Activated CD4-positive, CD25-positive, alpha-beta regulatory T cell (primary cell): ENCODE data around the gene PRR35.

ENCODE experiments used
- DNase-seq, 4 experiments: peaks; one replicate each; lab custom pipeline; 2025; lab: John Stamatoyannopoulos, UW

Gene PRR35

GRCh38 chr16:564690-565418 lies 4.7 kb downstream of the PRR35 start:
- no peak for DNase-seq

GRCh38 chr16:565419-566330 lies 5.5 kb downstream of the PRR35 start:
- DNase-seq: no peak

- peak in 2 of 4 experiments; percentile 28 for DNase-seq
Measured at GRCh38 chr16:566475-567372, 6.5 kb downstream of the PRR35 start, which contains the start of gene NHLRC4. NHLRC4 (plus strand) TSS chr16:567005; CDS start chr16:568048, 1,043 bp downstream.

GRCh38 chr16:567373-568256 lies 7.4 kb downstream of the PRR35 start:
- DNase-seq: no peak

GRCh38 chr16:568401-569258 lies 8.4 kb downstream of the PRR35 start:
- DNase-seq: no peak

GRCh38 chr16:569445-570254 lies 9.5 kb downstream of the PRR35 start, which contains the start of gene PIGQ:
PIGQ (plus strand) TSS chr16:569968; CDS start chr16:574075, 4,107 bp downstream.
- peak; percentile 33 to 51 (median 48) for DNase-seq

GRCh38 chr16:572865-573650 lies 12.9 kb downstream of the PRR35 start:
- no peak for DNase-seq

- DNase-seq: no peak
Measured at GRCh38 chr16:574021-574760, 14.0 kb downstream of the PRR35 start.

- DNase-seq: no peak
Measured at GRCh38 chr16:575354-576196, 15.4 kb downstream of the PRR35 start.

GRCh38 chr16:576197-576822 lies 16.1 kb downstream of the PRR35 start:
- no peak for DNase-seq

GRCh38 chr16:576823-577201 lies 16.6 kb downstream of the PRR35 start:
- DNase-seq: no peak

- DNase-seq: no peak
Measured at GRCh38 chr16:577796-578195, 17.6 kb downstream of the PRR35 start.

- no peak for DNase-seq
Measured at GRCh38 chr16:578232-578869, 18.2 kb downstream of the PRR35 start.

GRCh38 chr16:578870-579405 lies 18.7 kb downstream of the PRR35 start:
- peak; percentile 29 to 50 (median 44) for DNase-seq
